HG03342 (cell line): ENCODE measurements around the gene CRIP2.
A peak's percentile ranks its signal among the peaks of the same experiment; 100 is the strongest.

Experiments
- ATAC-seq: cut with Tn5 transposase; IDR thresholded peaks from one replicate; pipeline ENCODE4 v1.9.1; 2021; ENCODE audit warnings: mild to moderate bottlenecking, moderate library complexity; ENCODE audit not compliant: unreplicated experiment

The CRIP2 gene

GRCh38 chr14:105442834-105443233 lies 31.8 kb upstream of the CRIP2 start:
- ATAC-seq = no peak

GRCh38 chr14:105444859-105445258 lies 29.8 kb upstream of the CRIP2 start:
- no peak for ATAC-seq

GRCh38 chr14:105445290-105445689 lies 29.3 kb upstream of the CRIP2 start:
- no peak for ATAC-seq

- ATAC-seq = no peak
These were observed 28.4 kb upstream of the CRIP2 start for GRCh38 chr14:105445901-105446845.

- no peak for ATAC-seq
These were observed 27.6 kb upstream of the CRIP2 start for GRCh38 chr14:105446971-105447370.

GRCh38 chr14:105447651-105448640 lies 26.7 kb upstream of the CRIP2 start:
- no peak for ATAC-seq

- ATAC-seq = peak; percentile 48
These were observed 25.9 kb upstream of the CRIP2 start for GRCh38 chr14:105448706-105449111.

GRCh38 chr14:105449276-105450122 lies 25.1 kb upstream of the CRIP2 start:
- no peak for ATAC-seq

- no peak for ATAC-seq
These were observed 24.5 kb upstream of the CRIP2 start for GRCh38 chr14:105450123-105450505.

- no peak for ATAC-seq
These were observed 23.5 kb upstream of the CRIP2 start for GRCh38 chr14:105450864-105451720.

GRCh38 chr14:105452963-105453362 lies 21.7 kb upstream of the CRIP2 start:
- no peak for ATAC-seq

- ATAC-seq = no peak
These were observed 20.8 kb upstream of the CRIP2 start for GRCh38 chr14:105453847-105454246.

- no peak for ATAC-seq
These were observed 19.5 kb upstream of the CRIP2 start for GRCh38 chr14:105455086-105455640.

GRCh38 chr14:105455766-105456660 lies 18.6 kb upstream of the CRIP2 start:
- ATAC-seq = no peak

- ATAC-seq = no peak
These were observed 17.6 kb upstream of the CRIP2 start for GRCh38 chr14:105456736-105457617.

- no peak for ATAC-seq
These were observed 16.6 kb upstream of the CRIP2 start for GRCh38 chr14:105458010-105458409.

- no peak for ATAC-seq
These were observed 16.1 kb upstream of the CRIP2 start for GRCh38 chr14:105458571-105458970.
